Ovary (tissue), 9 donors: Measurements from ENCODE around the gene TMEM134. TPM values are rescaled to one million over a fixed set of nuclear protein-coding genes. Genes with fewer than 3 reads are reported as not detected.

Source experiments
- DNase-seq, 5 donors: peaks; one replicate each; pipeline ENCODE4 v3.0.0-alpha.2; 2019 to 2020
- H3K27ac ChIP-seq, 2 donors: fragments of 200-600 bp; one replicate each; pipeline versions ENCODE4 v1.5.1 to v1.8.0; 2019 to 2022
- H3K27me3 ChIP-seq: fragments of 200-600 bp; one replicate; pipeline ENCODE4 v1.8.0; 2022
- H3K36me3 ChIP-seq: fragments of 200-600 bp; sonication (generic); one replicate; pipeline ENCODE4 v1.5.1; 2019
- H3K4me1 ChIP-seq: one replicate; pipeline ENCODE4 v1.8.1; 2013; ENCODE audit warnings: mild to moderate bottlenecking, moderate library complexity; ENCODE audit not compliant: insufficient read depth
- H3K4me3 ChIP-seq: fragments of 200-600 bp; sonication (generic); one replicate; pipeline ENCODE4 v1.5.1; 2017
- H3K9me3 ChIP-seq, 2 donors: fragments of 200-600 bp in 1 of 2; sonication (generic) in 1 of 2; one replicate each; pipeline versions ENCODE4 v1.5.1 to v1.8.1; 2013 to 2019; ENCODE audit warnings: mild to moderate bottlenecking in 1 of 2, moderate library complexity in 1 of 2
- EP300 ChIP-seq: sonication (generic); formaldehyde crosslinking; IDR thresholded peaks from one replicate; pipeline ENCODE4 v1.6.1; 2017; ENCODE audit warnings: antibody characterized with exemption
- POLR2A ChIP-seq: fragments of 450-650 bp; IDR thresholded peaks from one replicate; pipeline ENCODE4 v1.6.1; 2017; ENCODE audit warnings: antibody characterized with exemption, mild to moderate bottlenecking, moderate library complexity
- WGBS, 3 donors: extraction: QIAGEN DNeasy Blood & Tissue Kit in 1 of 3; methylation state at CpG; one replicate each; pipeline versions ENCODE4 v1.1.5 to v1.1.7; 2013 to 2017; 5-methylcytosine and 5-hydroxymethylcytosine counted together
- intact Hi-C, 4 donors: fragments of 100-400 bp; cut with DNase I; formaldehyde crosslinking; loops; one replicate each; pipeline versions ENCODE4 v1.11.0 to v1.15.1; 2022 to 2023
- polyA plus RNA-seq, 2 donors: library from polyadenylated mRNA; stranded (reverse); fragments of 200-250 nt in 1 of 2; fragments of 350-450 nt in 1 of 2; fragmentation: Illumina TruSeq in 1 of 2; extraction: RNeasy Lipid Tissue Mini Kit (QIAGEN cat#74804) in 1 of 2; gene quantifications; one replicate each; pipeline ENCODE4 v1.2.3, GENCODE V29; 2013 to 2014
- total RNA-seq, 7 donors: library from RNA; depleted of rRNA in 2 of 7; stranded (reverse); fragments of >200 nt in 2 of 7; fragmentation: NEBNext Ultra II Directional in 3 of 7; extraction: Animal tissue kit (Norgen Biotek cat#: 25700) in 3 of 7; gene quantifications; one replicate each; pipeline versions ENCODE4 v1.1.0 to v1.2.4, GENCODE V29; 2016 to 2023
- TF ChIP-seq, protein P1 (sequence below), 3 donors: fragments of 450-650 bp in 2 of 3; fragments of 200-600 bp in 1 of 3; IDR thresholded peaks; one replicate each; pipeline versions ENCODE4 v1.5.1 to v1.8.0; 2016 to 2022; ENCODE audit warnings: antibody characterized with exemption in 3 of 3, mild to moderate bottlenecking in 1 of 3
- donor health status: DM: no; HTN: no; CAD: no; lungs with moderate emphysema.
- donor health status: DM: no; HTN: no; CAD: no.
- donor health status: Bipolar disorder and iron deficiency.
- donor health status: DM: yes; HTN: yes; CAD: no.
- donor health status: DM: no; HTN: no; CAD: no.
- donor health status: DM: yes; HTN: yes; CAD: no.

Gene TMEM134
- total and polyA plus RNA-seq, 9 donors, result 2.7 to 69.8 (median 44.3) TPM

DNA sequence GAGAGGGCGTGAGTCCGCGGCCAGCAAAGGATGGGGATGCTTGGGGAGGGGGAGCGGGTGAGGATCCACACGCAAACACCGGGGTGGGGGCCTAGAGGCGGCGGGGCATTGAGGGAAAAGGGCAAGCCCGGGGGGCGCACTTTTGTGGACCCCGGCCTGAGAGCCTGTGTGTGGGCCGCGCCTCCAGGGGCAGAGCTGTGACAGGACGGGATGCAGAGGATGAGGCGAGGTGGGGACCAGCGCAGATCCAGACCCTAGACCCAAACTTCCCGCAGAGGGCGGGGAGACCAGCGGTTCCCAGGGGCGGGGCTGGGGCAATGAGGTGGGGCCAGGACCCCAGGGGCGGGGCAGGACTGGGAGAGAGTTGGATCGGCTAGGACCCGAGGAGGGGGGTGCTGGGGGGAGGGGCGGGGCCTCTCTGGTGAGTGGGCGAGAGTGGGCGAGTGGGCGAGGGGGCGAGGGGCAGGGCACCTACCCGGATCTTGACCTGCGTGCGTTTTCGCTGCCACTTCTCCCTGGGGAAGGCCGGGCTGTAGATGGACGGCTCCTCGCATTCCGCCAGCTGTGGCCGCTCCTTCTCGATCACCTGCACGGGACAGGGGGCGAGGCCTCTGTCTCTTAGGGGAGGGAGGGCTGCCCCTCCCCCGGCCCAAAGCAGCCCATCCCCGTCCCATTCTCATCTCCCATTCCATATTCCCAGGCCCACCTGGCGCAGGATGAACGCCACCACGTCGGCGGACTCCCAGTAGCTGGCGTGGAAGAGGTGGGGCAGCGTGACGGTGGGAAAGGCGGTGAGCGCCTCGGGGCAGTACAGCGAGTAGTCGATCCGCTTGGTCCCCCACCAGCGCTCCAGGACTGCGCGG lies 25.6 kb upstream of the TMEM134 start:
- no peak overlapping the region for H3K4me3 ChIP-seq
- 90% methylated on average over 59 of the region's 59 CpGs for WGBS, 3 donors
- intact Hi-C loops, result no loop called here
- H3K27ac ChIP-seq, result no peak overlapping the region
- TF ChIP-seq, protein P1, sequence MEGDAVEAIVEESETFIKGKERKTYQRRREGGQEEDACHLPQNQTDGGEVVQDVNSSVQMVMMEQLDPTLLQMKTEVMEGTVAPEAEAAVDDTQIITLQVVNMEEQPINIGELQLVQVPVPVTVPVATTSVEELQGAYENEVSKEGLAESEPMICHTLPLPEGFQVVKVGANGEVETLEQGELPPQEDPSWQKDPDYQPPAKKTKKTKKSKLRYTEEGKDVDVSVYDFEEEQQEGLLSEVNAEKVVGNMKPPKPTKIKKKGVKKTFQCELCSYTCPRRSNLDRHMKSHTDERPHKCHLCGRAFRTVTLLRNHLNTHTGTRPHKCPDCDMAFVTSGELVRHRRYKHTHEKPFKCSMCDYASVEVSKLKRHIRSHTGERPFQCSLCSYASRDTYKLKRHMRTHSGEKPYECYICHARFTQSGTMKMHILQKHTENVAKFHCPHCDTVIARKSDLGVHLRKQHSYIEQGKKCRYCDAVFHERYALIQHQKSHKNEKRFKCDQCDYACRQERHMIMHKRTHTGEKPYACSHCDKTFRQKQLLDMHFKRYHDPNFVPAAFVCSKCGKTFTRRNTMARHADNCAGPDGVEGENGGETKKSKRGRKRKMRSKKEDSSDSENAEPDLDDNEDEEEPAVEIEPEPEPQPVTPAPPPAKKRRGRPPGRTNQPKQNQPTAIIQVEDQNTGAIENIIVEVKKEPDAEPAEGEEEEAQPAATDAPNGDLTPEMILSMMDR (IDR thresholded peaks at IDR 0.05), result no peak
- TF ChIP-seq POLR2A, result no peak
- no peak for TF ChIP-seq EP300
- H3K27me3 ChIP-seq, result no peaks in the 10 kb centered on the region
- no peaks in the 10 kb centered on the region for H3K9me3 ChIP-seq
- H3K36me3 ChIP-seq, result no peaks in the 10 kb centered on the region
- DNase-seq, result no peak
- no peaks in the 10 kb centered on the region for H3K4me1 ChIP-seq

DNA sequence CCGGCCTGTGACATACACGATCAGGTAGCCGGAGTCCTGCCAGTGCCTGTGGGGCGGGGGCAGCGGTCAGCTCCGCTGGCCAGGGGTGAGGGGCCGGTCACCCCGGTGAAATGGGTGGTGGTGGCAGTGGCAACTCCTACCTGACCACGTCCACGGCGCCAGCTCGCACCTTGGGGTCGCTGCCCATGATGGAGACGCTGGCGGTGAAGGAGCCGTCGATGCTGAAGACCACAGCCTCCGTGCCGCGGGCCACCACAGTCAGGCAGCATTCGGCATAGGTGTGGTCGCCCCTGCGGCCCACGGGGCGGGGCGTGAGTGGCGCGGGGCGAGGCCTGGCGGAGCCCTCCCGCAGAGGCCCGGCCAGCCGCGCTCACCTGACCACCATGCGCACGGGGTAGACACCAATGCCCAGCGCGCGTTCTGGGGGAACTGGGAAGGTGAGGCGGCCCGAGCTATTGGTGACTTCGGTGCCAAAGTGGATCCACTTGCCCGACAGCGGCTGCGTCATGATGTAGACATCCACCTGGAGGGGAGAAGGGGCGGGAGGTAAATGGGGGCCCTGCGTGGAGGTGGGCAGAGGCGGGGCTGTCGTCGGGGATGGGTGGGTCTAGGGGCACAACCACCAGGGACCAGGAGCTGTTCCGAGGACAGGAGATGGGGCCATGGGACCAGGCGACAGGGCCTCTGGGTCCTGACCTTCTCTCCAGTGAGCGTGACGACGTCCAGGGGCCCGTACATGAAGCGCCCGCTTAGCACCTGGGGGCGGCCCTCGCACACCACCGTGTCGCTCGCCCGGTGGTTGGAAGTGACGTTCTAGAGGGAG lies 24.7 kb upstream of the TMEM134 start:
- Histone ChIP-seq H3K27me3 (no peaks in the 10 kb centered on the region), H3K27ac (no peak overlapping the region), H3K4me1 (no peaks in the 10 kb centered on the region), H3K4me3 (no peak overlapping the region), H3K36me3 (no peaks in the 10 kb centered on the region), H3K9me3 (no peaks in the 10 kb centered on the region)
- WGBS, 3 donors, result 93 to 97% (median 94%) methylated on average over 55 to 65 of the region's 65 CpGs
- TF ChIP-seq, protein P1 (IDR thresholded peaks at IDR 0.05), result no peak
- no peak for TF ChIP-seq POLR2A
- intact Hi-C loops, result no loop called here
- DNase-seq, result no peak

DNA sequence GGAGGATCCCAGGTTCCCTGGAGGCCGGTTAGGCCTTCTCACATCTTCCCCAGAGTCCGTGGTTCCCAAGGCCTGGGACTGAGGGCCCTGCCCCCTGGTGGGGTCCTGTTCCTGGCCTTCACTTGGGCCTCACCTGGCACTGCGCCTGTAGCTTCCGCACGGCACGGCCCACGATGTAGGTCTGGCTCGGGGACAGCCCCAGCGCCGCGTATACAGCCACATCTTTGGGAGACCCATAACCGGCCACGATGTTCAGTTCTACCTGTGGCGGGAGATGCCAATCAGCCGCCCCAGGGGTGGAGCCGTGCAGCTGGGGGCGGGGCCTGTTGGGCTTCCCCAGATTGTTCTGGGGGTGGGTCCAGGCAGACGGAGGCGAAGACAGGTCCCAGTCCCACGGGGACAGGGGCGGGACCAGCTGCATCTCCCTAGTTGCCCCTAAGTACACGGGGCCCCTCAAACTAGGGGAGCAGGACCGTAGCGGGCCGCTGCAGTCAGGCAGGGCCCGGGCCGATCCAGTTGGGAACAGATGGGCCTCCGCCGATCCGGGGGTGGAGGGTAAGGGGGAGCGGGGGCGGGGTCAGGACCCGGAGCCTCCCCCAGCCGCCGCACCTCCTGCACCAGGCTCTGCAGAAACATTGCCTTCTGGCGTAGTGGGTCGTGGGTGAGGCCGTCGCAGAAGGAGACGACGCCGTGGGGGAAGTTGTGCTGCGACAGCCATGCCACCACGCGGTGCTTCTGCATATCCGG lies 23.9 kb upstream of the TMEM134 start:
- no peaks in the 10 kb centered on the region for H3K36me3 ChIP-seq
- WGBS, 3 donors, result 63 to 77% (median 68%) methylated on average over 31 to 46 of the region's 46 CpGs

DNA sequence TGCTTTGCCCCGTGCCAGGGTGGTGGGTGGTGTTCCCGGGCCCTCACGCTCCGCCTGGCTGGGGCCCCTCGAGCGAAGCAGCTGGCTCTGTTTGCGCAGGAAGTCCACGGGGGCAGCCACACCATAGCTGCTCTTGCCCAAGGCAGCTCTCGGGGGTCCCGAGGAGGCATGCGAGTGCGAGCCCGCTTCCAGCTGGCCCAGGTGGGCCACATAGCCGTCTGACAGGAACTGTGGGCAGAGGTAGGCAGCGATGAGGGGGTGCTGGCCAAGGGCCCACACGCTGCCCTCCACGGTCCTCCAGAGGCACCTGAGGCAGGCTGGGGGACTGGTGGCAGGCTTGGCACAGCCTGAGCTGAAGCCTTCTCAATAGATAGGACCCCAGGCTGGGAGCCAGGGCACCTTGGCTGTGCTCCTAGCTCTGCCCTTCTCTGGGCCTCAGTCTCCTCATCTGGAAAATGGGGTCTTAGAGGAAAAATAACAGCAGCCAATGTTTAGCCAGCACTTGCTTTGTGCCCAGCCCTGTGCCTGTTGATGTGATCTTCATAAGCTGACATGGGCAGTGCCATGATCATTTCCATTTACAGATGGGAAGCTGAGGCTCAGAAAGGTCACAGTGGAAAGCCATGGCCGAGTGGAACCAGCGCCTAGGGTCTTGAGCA lies 23.1 kb upstream of the TMEM134 start:
- H3K4me3 ChIP-seq, result no peak overlapping the region
- H3K27ac ChIP-seq, result no peak overlapping the region
- no peak for DNase-seq
- no peaks in the 10 kb centered on the region for H3K9me3 ChIP-seq
- H3K27me3 ChIP-seq, result no peaks in the 10 kb centered on the region
- 82 to 87% (median 84%) methylated on average over 19 of the region's 19 CpGs for WGBS, 3 donors
- H3K36me3 ChIP-seq, result no peaks in the 10 kb centered on the region
- no peaks in the 10 kb centered on the region for H3K4me1 ChIP-seq
- TF ChIP-seq, protein P1 (IDR thresholded peaks at IDR 0.05), result no peak
- no peak for TF ChIP-seq EP300
- no peak for TF ChIP-seq POLR2A
- intact Hi-C loops, result no loop called here

More for the DNA sequence above, 23.9 kb upstream of the TMEM134 start:
- Histone ChIP-seq H3K27me3 (no peaks in the 10 kb centered on the region), H3K9me3 (no peaks in the 10 kb centered on the region), H3K4me1 (no peaks in the 10 kb centered on the region), H3K27ac (no peak overlapping the region), H3K4me3 (no peak overlapping the region)
- TF ChIP-seq POLR2A, result no peak
- intact Hi-C loops, result no loop called here
- peak in 1 of 5 donors; percentile 30 for DNase-seq
